H1 (cell line): ENCODE measurements around the gene EGR2.

Experiments used
- ATF2 ChIP-seq: IDR thresholded peaks from 2 replicates; pipeline ENCODE4 v1.6.1; 2012; ENCODE audit warnings: low read length, inconsistent platforms
- ATF3 ChIP-seq: IDR thresholded peaks from 2 replicates; pipeline ENCODE4 v1.6.1; 2011; ENCODE audit warnings: low read depth, mild to moderate bottlenecking, low read length; ENCODE audit not compliant: insufficient read depth
- BRCA1 ChIP-seq: IDR thresholded peaks from 2 replicates; pipeline ENCODE4 v1.6.1; 2012; ENCODE audit warnings: low read depth, low read length, improper control_type of control experiment
- CTCF ChIP-seq, 3 experiments: IDR thresholded peaks; 1 replicate in 2 of 3; 2 replicates in 1 of 3; pipeline versions ENCODE4 v1.5.1 to v1.6.1; 2011; ENCODE audit warnings: low read length in 3 of 3, mild to moderate bottlenecking in 3 of 3, inconsistent platforms in 2 of 3, low read depth in 1 of 3, moderate library complexity in 1 of 3; ENCODE audit not compliant: insufficient read depth in 1 of 3; ENCODE audit errors: control extremely low read depth in 1 of 3
- EP300 ChIP-seq, 2 experiments: IDR thresholded peaks; 1 replicate in 1 of 2; 2 replicates in 1 of 2; pipeline ENCODE4 v1.6.1; 2011 to 2012; ENCODE audit warnings: low read depth in 2 of 2, low read length in 2 of 2, mild to moderate bottlenecking in 2 of 2, borderline replicate concordance in 1 of 2, inconsistent platforms in 1 of 2, moderate library complexity in 1 of 2
- EZH2 ChIP-seq: fragments of 200-600 bp; sonication (generic); IDR thresholded peaks from 2 replicates; pipeline ENCODE4 v1.7.1; 2012; ENCODE audit warnings: low read depth, mild to moderate bottlenecking, moderate library complexity, low read length, inconsistent platforms; ENCODE audit not compliant: severe bottlenecking
- JUN ChIP-seq: IDR thresholded peaks from 2 replicates; pipeline ENCODE4 v1.6.1; 2011; ENCODE audit warnings: low read depth, mild to moderate bottlenecking, improper control_type of control experiment, low read length
- KDM5A ChIP-seq: fragments of 200-600 bp; IDR thresholded peaks from 2 replicates; pipeline ENCODE4 v1.7.1; 2012; ENCODE audit warnings: mild to moderate bottlenecking, low read length, inconsistent platforms, mixed read lengths
- POLR2AphosphoS5 ChIP-seq: IDR thresholded peaks from 2 replicates; pipeline ENCODE4 v1.6.1; 2011; ENCODE audit warnings: low read depth, low read length
- RFX5 ChIP-seq: IDR thresholded peaks from 2 replicates; pipeline ENCODE4 v1.6.1; 2011; ENCODE audit warnings: low read depth, low read length, improper control_type of control experiment, borderline replicate concordance
- RNF2 ChIP-seq: fragments of 200-900, 300-1000 bp; sonication (generic); IDR thresholded peaks from 2 replicates; pipeline ENCODE4 v1.7.1; 2016; ENCODE audit warnings: borderline replicate concordance, low read depth, mild to moderate bottlenecking, antibody characterized with exemption, low read length; ENCODE audit not compliant: poor library complexity, severe bottlenecking; ENCODE audit errors: missing control alignments
- RXRA ChIP-seq: IDR thresholded peaks from 2 replicates; pipeline ENCODE4 v1.6.1; 2011; ENCODE audit warnings: low read depth, mild to moderate bottlenecking, low read length, moderate library complexity; ENCODE audit not compliant: insufficient read depth
- SP1 ChIP-seq: IDR thresholded peaks from 2 replicates; pipeline ENCODE4 v1.6.1; 2011; ENCODE audit warnings: low read depth, low read length
- TBP ChIP-seq: IDR thresholded peaks from 2 replicates; pipeline ENCODE4 v1.6.1; 2011; ENCODE audit warnings: low read depth, low read length, improper control_type of control experiment

- TF ChIP-seq RXRA (no peak), POLR2AphosphoS5 (no peak), BRCA1 (no peak), RNF2 (no peak), CTCF (IDR thresholded peaks at IDR 0.05; ENCODE audit: control extremely low read depth in 1 of 3, insufficient read depth in 1 of 3, low read depth in 1 of 3, low read length in 3 of 3) (no peak), KDM5A (no peak), TBP (no peak), JUN (no peak), ATF3 (no peak), SP1 (no peak), EZH2 (no peak), RFX5 (no peak), EP300 (IDR thresholded peaks at IDR 0.05; ENCODE audit: borderline replicate concordance in 1 of 2, low read depth in 2 of 2, low read length in 2 of 2) (no peak), ATF2 (no peak)
Measured at GRCh38 chr10:62790019-62790555, 26.1 kb downstream of the EGR2 start.
